Heart left ventricle (tissue), 16 donors: ENCODE results near the gene PPP1R12B. TPM values are rescaled to one million over a fixed set of nuclear protein-coding genes. Genes with fewer than 3 reads are reported as not detected.

Experiments used
- ATAC-seq, 4 donors: fragments of 200-7000 bp; cut with Tn5 transposase; one replicate each; pipeline ENCODE4 v1.9.1; 2020 to 2022; ENCODE audit warnings: moderate library complexity in 4 of 4, mild to moderate bottlenecking in 3 of 4, moderate number of reproducible peaks in 1 of 4
- DNase-seq, 5 donors: peaks; one replicate each; pipeline ENCODE4 v3.0.0-alpha.2; 2020
- H3K27ac ChIP-seq, 12 donors: fragments of 200-600 bp; sonication (generic) in 4 of 12; one replicate each; pipeline versions ENCODE4 v1.5.0 to v1.8.0; 2016 to 2022; ENCODE audit warnings: mild to moderate bottlenecking in 2 of 12
- H3K27me3 ChIP-seq, 9 donors: fragments of 200-600 bp; sonication (generic) in 2 of 9; one replicate each; pipeline versions ENCODE4 v1.5.1 to v1.8.0; 2016 to 2022; ENCODE audit warnings: mild to moderate bottlenecking in 3 of 9
- H3K36me3 ChIP-seq, 9 donors: fragments of 200-600 bp; sonication (generic) in 2 of 9; one replicate each; pipeline versions ENCODE4 v1.5.0 to v1.8.0; 2018 to 2022; ENCODE audit warnings: mild to moderate bottlenecking in 2 of 9
- H3K4me1 ChIP-seq, 12 donors: fragments of 200-600 bp; sonication (generic) in 4 of 12; one replicate each; pipeline versions ENCODE4 v1.5.0 to v1.8.0; 2016 to 2022; ENCODE audit warnings: mild to moderate bottlenecking in 3 of 12
- H3K4me3 ChIP-seq, 12 donors: fragments of 200-600 bp; sonication (generic) in 4 of 12; one replicate each; pipeline versions ENCODE4 v1.5.0 to v1.8.0; 2017 to 2022; ENCODE audit warnings: mild to moderate bottlenecking in 9 of 12, moderate library complexity in 4 of 12
- H3K9me3 ChIP-seq, 12 donors: fragments of 200-600 bp; sonication (generic) in 4 of 12; one replicate each; pipeline versions ENCODE4 v1.5.0 to v1.8.0; 2016 to 2022; ENCODE audit warnings: mild to moderate bottlenecking in 1 of 12
- POLR2A ChIP-seq, 2 donors: fragments of 450-650 bp; IDR thresholded peaks; one replicate each; pipeline ENCODE4 v1.6.1; 2017; ENCODE audit warnings: antibody characterized with exemption in 2 of 2, mild to moderate bottlenecking in 2 of 2, moderate library complexity in 2 of 2
- WGBS, 4 donors: extraction: QIAGEN DNeasy Blood & Tissue Kit in 2 of 4; methylation state at CpG; one replicate each; pipeline versions ENCODE4 v1.1.5 to v1.1.7; 2013 to 2018; 5-methylcytosine and 5-hydroxymethylcytosine counted together
- intact Hi-C, 10 donors: fragments of 100-400 bp; cut with DNase I; formaldehyde crosslinking; loops; one replicate each; pipeline versions ENCODE4 v1.11.1 to v1.14.2; 2022
- polyA plus RNA-seq, 2 donors: library from polyadenylated mRNA; stranded (reverse); fragments of 200-250 nt; gene quantifications; one replicate each; pipeline ENCODE4 v1.2.3, GENCODE V29; 2013
- total RNA-seq, 9 donors: library from RNA; depleted of rRNA in 2 of 9; stranded (reverse); fragments of >200 nt in 2 of 9; fragmentation: NEBNext Ultra II Directional in 3 of 9; extraction: Animal tissue kit (Norgen Biotek cat#: 25700) in 3 of 9; gene quantifications; one replicate each; pipeline versions ENCODE4 v1.1.0 to v1.2.4, GENCODE V29; 2016 to 2023
- TF ChIP-seq, protein P1 (sequence below), 12 donors: fragments of 200-600 bp; sonication (generic) in 4 of 12; IDR thresholded peaks; one replicate each; pipeline versions ENCODE4 v1.5.0 to v1.8.0; 2018 to 2022; ENCODE audit warnings: antibody characterized with exemption in 12 of 12, mild to moderate bottlenecking in 5 of 12
- donor health status: ischemic (EF 13 %, LVEDD 7.1; RV severe dilation, severe dysfunction).
- donor health status: healthy with polysubstance abuse.
- donor health status: DM: no; HTN: yes; CAD: no.
- donor health status: DM: no; HTN: no; CAD: no.
- donor health status: ischemic (EF 25% LVEDD 6.9; RV normal size, moderate dysfunction).
- donor health status: ischemic (EF 25% LVEDD 5.7; RV mildly dilated, moderate dysfunction).
- donor health status: healthy.
- donor health status: DM: yes; HTN: yes; CAD: no.
- donor health status: ischemic (EF 35%, LVEDD 5.7; RV mildly dilated, moderate dysfunction).
- donor health status: nonischemic (EF 11% LVEDD 7.7; RV severe dilation, severe dysfunction).
- donor health status: DM: yes; HTN: yes; CAD: no.
- donor health status: PGD.
- donor health status: ischemic (EF 29% LVEDD 5.4; RV normal size, mild dysfunction).
- donor health status: nonischemic (EF 23%, LVEDD 6.1; RV moderate dilation, normal function).

PPP1R12B gene
- total and polyA plus RNA-seq, 11 donors, result 49.9 to 972 (median 559) TPM

GRCh38 chr1:202311875-202312635, 36.4 kb upstream of the PPP1R12B start:
- peak in 1 of 4 donors; percentile 23 for ATAC-seq

DNA sequence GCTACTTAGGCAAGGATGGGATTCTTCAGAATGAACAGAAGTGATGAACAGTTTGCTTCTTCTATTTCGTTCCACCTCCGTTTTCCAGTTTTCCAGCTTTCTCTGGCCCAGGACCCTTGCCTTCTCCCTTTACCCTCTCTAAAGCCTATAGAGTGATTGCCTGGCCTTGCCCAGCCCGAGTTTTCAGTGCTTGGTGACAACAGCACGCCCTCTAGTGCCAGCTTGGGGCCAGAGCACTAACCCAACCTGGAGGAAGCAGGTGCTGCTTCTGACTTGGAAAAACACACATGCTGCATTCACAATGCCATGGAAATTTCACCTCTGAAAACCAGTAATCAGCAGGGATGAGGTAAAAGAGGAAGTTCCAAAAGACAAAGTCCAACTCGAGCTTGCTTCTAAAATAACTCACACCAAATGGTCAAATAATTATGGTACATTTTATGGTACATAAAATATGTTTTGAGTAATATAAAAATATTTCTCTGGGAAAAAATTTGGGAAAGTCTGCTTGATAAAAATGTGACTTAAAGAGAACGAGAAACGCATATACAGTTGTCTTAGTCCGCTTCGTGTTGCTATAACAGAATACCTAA, 32.8 kb upstream of the PPP1R12B start:
- TF ChIP-seq, protein P1, sequence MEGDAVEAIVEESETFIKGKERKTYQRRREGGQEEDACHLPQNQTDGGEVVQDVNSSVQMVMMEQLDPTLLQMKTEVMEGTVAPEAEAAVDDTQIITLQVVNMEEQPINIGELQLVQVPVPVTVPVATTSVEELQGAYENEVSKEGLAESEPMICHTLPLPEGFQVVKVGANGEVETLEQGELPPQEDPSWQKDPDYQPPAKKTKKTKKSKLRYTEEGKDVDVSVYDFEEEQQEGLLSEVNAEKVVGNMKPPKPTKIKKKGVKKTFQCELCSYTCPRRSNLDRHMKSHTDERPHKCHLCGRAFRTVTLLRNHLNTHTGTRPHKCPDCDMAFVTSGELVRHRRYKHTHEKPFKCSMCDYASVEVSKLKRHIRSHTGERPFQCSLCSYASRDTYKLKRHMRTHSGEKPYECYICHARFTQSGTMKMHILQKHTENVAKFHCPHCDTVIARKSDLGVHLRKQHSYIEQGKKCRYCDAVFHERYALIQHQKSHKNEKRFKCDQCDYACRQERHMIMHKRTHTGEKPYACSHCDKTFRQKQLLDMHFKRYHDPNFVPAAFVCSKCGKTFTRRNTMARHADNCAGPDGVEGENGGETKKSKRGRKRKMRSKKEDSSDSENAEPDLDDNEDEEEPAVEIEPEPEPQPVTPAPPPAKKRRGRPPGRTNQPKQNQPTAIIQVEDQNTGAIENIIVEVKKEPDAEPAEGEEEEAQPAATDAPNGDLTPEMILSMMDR (IDR thresholded peaks at IDR 0.05), result peak; percentile 75 to 90 (median 86)
- TF ChIP-seq POLR2A (IDR thresholded peaks at IDR 0.05), result no peak
- peak in 3 of 4 donors; percentile 82 to 83 (median 83) for ATAC-seq
- 15 to 20% (median 18%) methylated on average over 9 of the region's 9 CpGs for WGBS, 4 donors
- Histone ChIP-seq H3K27ac (no peak overlapping the region), H3K27me3 (no peaks in the 10 kb centered on the region), H3K4me3 (no peak overlapping the region), H3K36me3 (no peaks in the 10 kb centered on the region), H3K4me1 (peaks cover 0 to 8% (median 0%) of the 10 kb centered on the region in 12 donors), H3K9me3 (no peaks in the 10 kb centered on the region)
- intact Hi-C loops, result loop anchor here (1.0 to 10.0 kb wide), 11 partner anchors 39 to 402 kb away; partner anchors contain the start of genes LGR6 (in 6 of the 10) and SYT2 (in 1 of the 10)
- DNase-seq, result peak; percentile 62 to 85 (median 69)

More at GRCh38 chr1:202311875-202312635, 36.4 kb upstream of the PPP1R12B start:
- Histone ChIP-seq H3K27me3 (no peaks in the 10 kb centered on the region), H3K4me1 (peaks cover 0 to 8% (median 0%) of the 10 kb centered on the region in 12 donors), H3K4me3 (no peak overlapping the region), H3K27ac (no peak overlapping the region), H3K36me3 (no peaks in the 10 kb centered on the region), H3K9me3 (no peaks in the 10 kb centered on the region)
- intact Hi-C loops, result loop anchor here in 2 of 10 donors (5.0 to 10.0 kb wide), 2 partner anchors 35 to 403 kb away; partner anchors contain the start of gene SYT2 (in 1 of the 2)
- DNase-seq, result no peak
- 22 to 41% (median 35%) methylated on average over 14 of the region's 14 CpGs for WGBS, 4 donors
- no peak for TF ChIP-seq POLR2A (IDR thresholded peaks at IDR 0.05)
- TF ChIP-seq, protein P1 (IDR thresholded peaks at IDR 0.05), result no peak

GRCh38 chr1:202316186-202316585, 32.3 kb upstream of the PPP1R12B start:
- no peak for ATAC-seq

More at GRCh38 chr1:202316186-202316585, 32.3 kb upstream of the PPP1R12B start:
- Histone ChIP-seq H3K27ac (no peak overlapping the region), H3K36me3 (no peaks in the 10 kb centered on the region), H3K27me3 (no peaks in the 10 kb centered on the region), H3K4me1 (peaks cover 0 to 8% (median 0%) of the 10 kb centered on the region in 12 donors), H3K4me3 (no peak overlapping the region), H3K9me3 (no peaks in the 10 kb centered on the region)
- no peak for DNase-seq
- no peak for TF ChIP-seq POLR2A (IDR thresholded peaks at IDR 0.05)
- TF ChIP-seq, protein P1 (IDR thresholded peaks at IDR 0.05), result no peak
- intact Hi-C loops, result loop anchor here in 3 of 10 donors (5.0 to 10.0 kb wide), 4 partner anchors 44 to 401 kb away; partner anchors contain the start of gene SYT2 (in 1 of the 3)
